GM21619 (cell line): ENCODE results near the gene NHLH1.

Source experiments
- ATAC-seq: cut with Tn5 transposase; IDR thresholded peaks from one replicate; pipeline ENCODE4 v1.9.1; 2021; ENCODE audit not compliant: unreplicated experiment

NHLH1 gene

GRCh38 chr1:160410406-160411005 is 43.6 kb downstream of the NHLH1 start:
- ATAC-seq: no peak

GRCh38 chr1:160411271-160412027 is 44.6 kb downstream of the NHLH1 start:
- ATAC-seq: no peak

- ATAC-seq: no peak
Measured at GRCh38 chr1:160412028-160412362, 45.1 kb downstream of the NHLH1 start.

DNA sequence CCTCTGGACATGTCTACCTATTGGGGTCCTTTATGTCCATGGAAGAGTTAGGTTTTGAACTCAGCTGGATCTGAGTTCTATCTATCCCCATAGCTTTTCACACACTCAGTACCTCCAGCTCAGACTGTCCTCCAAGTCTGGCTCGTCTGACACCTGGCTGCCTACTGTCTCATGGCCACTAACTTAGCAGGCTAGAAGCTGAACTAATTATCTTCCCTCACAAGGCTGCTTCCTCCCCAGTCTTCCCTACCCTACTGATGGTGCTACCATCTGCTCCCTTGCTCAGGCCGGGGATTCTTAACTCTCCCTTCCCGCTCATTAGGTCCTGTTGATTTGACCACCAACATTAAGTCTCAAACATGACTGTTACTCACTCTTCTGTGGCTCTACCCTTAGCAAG is 46.8 kb downstream of the NHLH1 start:
- ATAC-seq: no peak

DNA sequence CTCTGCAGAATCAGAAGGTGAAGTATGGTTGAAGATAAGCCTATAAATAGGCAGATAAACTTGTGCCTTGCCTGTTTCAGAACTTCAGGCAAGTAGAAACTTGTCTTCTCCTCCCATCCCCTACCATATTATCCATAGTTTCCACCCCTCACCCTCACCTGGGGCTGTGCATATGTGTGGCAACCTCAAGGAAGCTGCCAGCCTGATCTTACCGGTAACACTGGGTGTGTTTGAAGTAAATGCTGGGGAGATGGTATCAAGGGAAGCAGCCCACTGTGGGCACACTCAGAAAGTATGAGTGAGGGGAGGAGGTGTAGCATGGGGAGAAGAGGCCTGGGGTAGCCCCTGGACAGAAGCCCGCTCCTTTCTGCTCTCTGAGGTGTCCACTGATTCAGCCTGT is 48.0 kb downstream of the NHLH1 start:
- ATAC-seq: no peak

DNA sequence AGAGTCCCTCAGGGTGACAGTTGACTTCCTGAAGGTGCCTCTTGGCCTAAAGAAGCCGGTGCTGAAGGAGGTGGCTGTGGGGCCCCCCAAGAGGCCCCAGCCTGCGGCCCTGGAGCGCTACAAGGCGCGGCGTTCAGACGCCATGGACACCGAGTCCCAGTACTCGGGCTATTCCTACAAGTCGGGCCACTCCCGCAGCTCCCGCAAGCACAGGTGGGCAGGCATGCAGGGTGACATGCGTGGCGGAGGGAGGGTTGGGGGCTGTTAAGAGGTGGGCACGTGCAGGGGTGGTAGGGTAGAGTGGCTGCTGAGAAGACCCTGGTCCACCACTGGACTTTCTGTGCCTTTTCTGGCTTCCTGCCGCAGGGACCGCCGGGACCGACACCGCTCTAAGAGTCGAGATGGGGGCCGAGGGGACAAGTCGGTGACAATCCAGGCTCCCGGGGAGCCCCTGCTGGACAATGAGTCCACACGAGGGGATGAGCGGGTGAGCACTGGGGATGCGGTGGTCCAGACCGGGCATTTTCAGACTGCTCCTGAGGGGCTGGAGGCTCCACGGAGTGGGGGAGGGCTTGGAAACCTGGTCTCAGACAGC is 48.9 kb downstream of the NHLH1 start:
- no peak for ATAC-seq

DNA sequence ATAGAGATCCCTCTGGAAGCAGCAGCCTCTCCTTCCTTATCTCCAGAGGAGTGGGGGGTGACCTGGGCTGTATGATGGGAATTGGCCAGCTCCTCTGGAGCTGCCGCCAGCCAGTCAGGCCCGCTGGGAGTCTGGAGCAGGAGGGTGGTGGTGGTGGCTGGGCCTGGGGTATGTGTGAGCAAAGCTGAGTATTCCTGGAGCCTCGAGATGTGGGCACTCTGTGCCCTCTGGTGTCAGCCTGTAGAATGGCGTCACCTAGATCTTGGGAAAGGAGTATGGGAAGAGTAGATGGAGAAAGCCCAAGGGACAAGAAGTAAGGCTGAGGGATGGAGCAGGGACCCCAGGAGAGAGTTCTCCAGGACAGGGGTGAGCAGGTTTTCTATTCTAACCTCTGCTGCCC is 49.5 kb downstream of the NHLH1 start:
- no peak for ATAC-seq

GRCh38 chr1:160418483-160418882 is 51.6 kb downstream of the NHLH1 start:
- no peak for ATAC-seq

DNA sequence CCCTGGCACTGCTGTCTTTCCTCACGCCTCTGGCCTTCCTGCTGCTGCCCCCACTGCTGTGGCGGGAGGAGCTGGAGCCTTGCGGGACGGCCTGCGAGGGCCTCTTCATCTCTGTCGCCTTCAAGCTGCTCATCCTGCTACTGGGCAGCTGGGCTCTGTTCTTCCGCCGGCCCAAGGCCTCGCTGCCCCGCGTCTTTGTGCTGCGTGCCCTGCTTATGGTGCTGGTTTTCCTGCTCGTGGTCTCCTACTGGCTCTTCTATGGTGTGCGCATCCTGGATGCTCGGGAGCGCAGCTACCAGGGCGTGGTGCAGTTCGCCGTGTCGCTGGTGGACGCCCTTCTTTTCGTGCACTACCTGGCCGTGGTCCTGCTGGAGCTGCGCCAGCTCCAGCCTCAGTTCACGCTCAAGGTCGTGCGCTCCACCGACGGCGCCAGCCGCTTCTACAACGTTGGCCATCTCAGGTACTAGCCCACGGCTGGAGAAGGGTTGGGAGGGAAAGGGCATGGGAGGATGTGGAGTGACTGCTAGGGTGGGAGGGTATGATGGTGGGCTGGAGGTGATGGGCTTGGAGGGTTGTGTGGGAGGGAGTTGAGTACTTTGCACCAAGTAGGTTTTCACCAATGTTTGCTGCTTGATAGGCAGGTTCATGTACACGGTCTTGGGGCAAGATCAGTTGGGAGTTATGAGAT is 52.4 kb downstream of the NHLH1 start:
- no peak for ATAC-seq

DNA sequence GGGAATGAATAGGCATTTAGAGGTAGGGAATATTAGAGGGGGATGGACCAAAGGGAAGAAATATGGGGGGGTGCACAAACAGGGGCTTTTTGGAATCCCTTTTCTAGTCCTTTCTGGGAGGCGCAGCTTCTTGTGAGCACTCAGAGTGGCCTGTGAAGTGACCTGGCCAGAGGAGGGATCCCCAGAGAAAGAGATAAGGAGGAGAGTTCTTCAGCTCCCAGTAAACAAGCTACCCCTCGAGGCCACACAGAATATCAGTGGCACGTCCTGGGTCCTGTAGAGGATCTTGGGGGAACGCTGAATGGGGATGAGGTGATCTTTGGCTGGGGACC is 52.9 kb downstream of the NHLH1 start:
- ATAC-seq: no peak

- ATAC-seq: no peak
Measured at GRCh38 chr1:160420881-160421842, 54.3 kb downstream of the NHLH1 start.

- ATAC-seq: no peak
Measured at GRCh38 chr1:160421881-160422280, 55.0 kb downstream of the NHLH1 start.
